ENCODE data around the gene USP10. TPM values are rescaled to one million over a fixed set of nuclear protein-coding genes. Genes with fewer than 3 reads are reported as not detected.

The USP10 gene
- total RNA-seq, 4 donors from 2014 or later = 44.6 to 89.6 (median 55.9) TPM

DNA sequence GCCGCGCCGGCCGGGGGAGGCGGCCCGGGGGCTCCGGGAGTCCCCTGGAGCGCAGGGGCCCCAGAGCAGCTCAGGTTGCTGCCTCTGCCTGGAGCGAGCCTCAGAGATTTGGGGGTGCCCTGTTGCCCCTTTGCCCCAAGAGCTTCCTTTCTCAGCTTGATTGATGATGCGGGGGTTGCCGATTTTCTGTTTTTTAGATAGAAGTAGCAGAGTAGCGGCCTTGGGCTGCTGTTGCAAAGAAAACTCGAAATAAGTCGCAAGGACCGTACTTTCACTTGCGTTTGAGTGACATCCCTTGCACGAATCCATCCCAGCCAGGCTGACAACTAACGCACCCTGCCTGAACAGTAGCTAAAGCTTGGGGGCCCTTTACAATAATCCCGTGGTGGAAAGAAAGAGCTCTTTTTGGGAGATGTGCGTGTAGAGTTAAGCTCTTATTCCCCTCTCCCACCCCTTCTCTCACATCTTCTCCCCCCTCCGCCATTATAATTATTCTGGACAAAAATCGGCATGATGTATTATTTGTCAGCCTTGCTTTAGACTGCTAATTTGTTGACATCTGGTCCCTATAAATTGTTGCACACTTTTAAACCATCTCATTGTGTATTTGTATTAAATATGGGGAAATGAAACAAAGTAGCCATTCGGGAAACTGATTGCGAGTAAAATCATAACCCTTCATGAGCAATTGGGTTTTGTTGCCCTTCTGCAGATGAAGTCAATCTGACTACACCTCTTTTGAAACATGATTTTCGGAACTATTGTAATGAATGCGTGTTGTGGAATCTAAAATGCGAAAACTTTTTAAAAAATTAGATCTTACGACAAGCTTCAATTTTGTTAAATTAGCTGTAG lies 873 bp downstream of the USP10 start:
- ATAC-seq (ENCODE audit: low FRiP score) (peak; percentile 9), DNase-seq (ENCODE audit: low spot score) (no peak)
- TF ChIP-seq, protein P1, sequence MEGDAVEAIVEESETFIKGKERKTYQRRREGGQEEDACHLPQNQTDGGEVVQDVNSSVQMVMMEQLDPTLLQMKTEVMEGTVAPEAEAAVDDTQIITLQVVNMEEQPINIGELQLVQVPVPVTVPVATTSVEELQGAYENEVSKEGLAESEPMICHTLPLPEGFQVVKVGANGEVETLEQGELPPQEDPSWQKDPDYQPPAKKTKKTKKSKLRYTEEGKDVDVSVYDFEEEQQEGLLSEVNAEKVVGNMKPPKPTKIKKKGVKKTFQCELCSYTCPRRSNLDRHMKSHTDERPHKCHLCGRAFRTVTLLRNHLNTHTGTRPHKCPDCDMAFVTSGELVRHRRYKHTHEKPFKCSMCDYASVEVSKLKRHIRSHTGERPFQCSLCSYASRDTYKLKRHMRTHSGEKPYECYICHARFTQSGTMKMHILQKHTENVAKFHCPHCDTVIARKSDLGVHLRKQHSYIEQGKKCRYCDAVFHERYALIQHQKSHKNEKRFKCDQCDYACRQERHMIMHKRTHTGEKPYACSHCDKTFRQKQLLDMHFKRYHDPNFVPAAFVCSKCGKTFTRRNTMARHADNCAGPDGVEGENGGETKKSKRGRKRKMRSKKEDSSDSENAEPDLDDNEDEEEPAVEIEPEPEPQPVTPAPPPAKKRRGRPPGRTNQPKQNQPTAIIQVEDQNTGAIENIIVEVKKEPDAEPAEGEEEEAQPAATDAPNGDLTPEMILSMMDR (IDR thresholded peaks at IDR 0.05) = no peak

DNA sequence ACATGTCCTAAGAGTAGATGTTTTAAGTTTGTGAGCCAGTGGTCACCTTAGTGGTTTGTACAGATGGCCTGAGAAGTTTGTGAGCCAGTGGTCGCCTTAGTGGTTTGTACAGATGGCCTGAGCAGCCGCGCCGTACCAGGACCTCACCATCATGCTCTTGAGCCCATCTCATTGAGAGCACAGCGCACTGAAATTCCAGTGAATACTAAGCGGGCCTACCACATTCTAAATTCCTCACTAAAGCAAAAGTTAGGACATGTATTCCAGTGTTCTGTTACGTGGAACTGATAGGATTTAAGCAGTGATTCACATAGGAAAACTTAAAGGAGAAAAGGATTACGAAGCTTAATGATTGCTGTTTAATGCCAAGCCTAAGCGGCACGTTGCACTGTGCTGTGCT lies 3.9 kb downstream of the USP10 start:
- no peak for DNase-seq (ENCODE audit: low spot score)
- TF ChIP-seq, protein P1 (IDR thresholded peaks at IDR 0.05) = no peak
- ATAC-seq (ENCODE audit: low FRiP score) = no peak

DNA sequence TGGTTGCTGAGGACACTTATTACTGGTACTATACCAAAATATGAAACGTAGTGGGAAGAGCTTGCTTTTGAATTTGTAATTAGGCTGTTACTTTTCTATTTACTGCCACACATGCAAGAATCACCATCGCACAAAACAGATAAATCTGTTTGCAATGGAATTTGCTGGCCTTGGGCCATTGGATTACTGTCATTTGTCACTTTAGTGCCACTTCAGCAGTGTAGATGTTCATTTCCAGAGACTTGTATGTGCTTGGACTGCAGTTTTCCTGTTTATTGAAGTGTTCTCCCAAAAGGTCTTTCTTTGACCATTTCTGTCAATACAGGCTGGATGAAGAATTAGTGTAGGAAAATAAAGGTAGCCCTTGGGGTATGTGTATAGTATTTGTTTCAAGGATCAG lies 4.5 kb downstream of the USP10 start:
- TF ChIP-seq, protein P1 (IDR thresholded peaks at IDR 0.05) = no peak
- no peak for DNase-seq (ENCODE audit: low spot score)

DNA sequence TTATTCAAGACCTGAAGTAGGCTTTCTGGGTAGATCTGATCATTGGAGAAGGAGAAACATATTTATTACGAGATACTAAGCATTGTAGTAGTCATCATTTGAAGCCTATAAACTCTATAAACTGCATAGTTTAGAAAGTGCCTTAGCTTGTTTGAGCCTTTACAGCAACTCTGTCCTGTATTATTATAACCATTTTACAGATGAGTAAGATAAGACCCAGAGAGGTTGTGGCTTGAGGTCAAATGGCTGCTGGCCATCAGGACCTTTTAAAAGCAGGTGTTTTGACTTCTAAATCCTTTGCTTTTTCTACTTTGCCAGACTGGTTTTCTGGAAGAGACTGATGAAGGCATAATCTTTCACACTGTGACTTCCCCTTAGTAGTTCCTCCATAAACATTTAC lies 7.1 kb downstream of the USP10 start:
- ATAC-seq (ENCODE audit: low FRiP score) = no peak
- TF ChIP-seq, protein P1 (IDR thresholded peaks at IDR 0.05) = no peak
- no peak for DNase-seq (ENCODE audit: low spot score)

More for the DNA sequence above, 4.5 kb downstream of the USP10 start:
- ATAC-seq (ENCODE audit: low FRiP score) = no peak

DNA sequence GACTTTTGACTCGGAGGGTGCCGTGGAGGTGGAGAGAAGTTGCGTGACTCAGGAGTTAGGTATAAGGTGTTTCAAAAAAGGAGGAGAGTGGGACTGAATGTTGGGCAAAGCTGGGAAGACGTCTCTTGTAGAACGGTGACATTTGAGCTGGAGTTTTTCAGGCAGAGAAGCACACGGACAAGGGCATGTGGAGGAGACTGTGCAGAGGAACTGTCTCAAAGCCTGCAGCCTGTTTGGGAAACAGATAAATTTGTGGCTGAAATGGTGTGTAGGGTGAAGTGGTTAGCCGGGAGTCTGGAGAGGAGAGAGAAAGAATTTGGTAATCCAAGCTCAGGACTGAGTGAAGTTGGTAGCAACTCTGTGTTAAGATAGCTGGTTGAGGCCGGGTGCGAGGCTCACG lies 9.8 kb downstream of the USP10 start:
- TF ChIP-seq, protein P1 (IDR thresholded peaks at IDR 0.05) = no peak
- no peak for ATAC-seq (ENCODE audit: low FRiP score)
- no peak for DNase-seq (ENCODE audit: low spot score)

DNA sequence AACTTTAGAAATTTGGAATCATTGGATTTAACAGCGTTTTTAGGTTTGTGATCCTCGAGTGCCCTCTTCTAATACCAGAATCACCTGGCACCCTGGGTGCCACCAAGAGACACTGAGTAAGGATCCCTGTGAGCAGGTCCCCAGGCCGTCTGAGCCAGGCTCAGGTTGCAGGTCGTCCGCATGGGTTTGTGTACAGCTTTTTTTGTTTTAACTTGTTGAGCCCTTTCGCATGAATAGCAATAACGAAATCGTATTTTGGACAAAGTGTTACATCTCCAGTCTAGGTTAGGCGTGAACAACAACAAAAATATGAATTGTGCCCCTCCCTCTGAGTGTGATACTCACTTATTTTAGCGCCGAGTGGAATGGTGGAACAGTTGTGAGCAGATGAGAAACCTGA lies 10.9 kb downstream of the USP10 start:
- TF ChIP-seq, protein P1 (IDR thresholded peaks at IDR 0.05) = no peak
- ATAC-seq (ENCODE audit: low FRiP score) = no peak
- DNase-seq (ENCODE audit: low spot score) = no peak

DNA sequence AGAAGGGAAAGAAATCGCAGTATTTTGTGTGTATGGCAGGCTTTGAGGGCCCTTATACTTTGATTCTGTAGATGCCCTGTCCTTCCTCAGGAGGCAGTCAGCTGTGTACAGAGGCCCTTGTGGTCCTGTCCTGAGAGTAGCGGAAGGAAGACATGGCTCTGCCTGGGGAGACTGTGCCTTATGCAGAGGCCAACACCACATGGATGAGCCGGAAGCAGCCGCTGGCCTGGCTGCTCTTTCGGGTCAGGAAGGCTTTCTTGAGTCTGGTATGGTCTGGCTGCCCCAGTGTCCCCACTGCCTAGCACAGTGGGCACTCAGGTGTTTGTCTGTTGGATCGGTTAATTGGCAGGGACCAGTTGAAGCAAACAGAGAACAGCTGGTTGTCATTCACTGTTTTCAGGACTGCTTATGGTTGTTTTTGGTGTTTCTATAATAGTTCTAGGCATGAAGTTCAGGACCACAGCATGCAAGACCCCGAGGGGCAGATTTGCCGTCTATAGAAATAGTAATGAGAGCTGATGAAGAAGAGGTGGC lies 12.4 kb downstream of the USP10 start:
- ATAC-seq (ENCODE audit: low FRiP score) = no peak
- TF ChIP-seq, protein P1 (IDR thresholded peaks at IDR 0.05) = no peak
- no peak for DNase-seq (ENCODE audit: low spot score)

Data from omental fat pad (tissue), 4 donors.